ENCODE results near the gene SPAG4.

The SPAG4 gene

GRCh38 chr20:35644806-35645205 is 29.2 kb downstream of the SPAG4 start:
- DNase-seq (ENCODE audit: extremely low read depth, insufficient read length) = no peak
- Histone ChIP-seq H3K4me3 (replicated peaks; ENCODE audit: low read depth, low read length) (no peak overlapping the region), H3K36me3 (ENCODE audit: control insufficient read depth, insufficient read depth, low read length) (no peaks in the 10 kb centered on the region; the same call in 1 of the 2 replicates), H3K27me3 (replicated peaks; ENCODE audit: control insufficient read depth, insufficient read depth, low read length) (no peaks in the 10 kb centered on the region)
- TF ChIP-seq CTCF (IDR thresholded peaks at IDR 0.05; ENCODE audit: insufficient read depth, low read length, poor library complexity, severe bottlenecking) = no peak

GRCh38 chr20:35648836-35649235 is 33.2 kb downstream of the SPAG4 start:
- H3K36me3 ChIP-seq (ENCODE audit: control insufficient read depth, insufficient read depth, low read length) = peaks cover 5% of the 10 kb centered on the region
- H3K27me3 ChIP-seq (replicated peaks; ENCODE audit: control insufficient read depth, insufficient read depth, low read length) = no peaks in the 10 kb centered on the region
- TF ChIP-seq CTCF (IDR thresholded peaks at IDR 0.05; ENCODE audit: insufficient read depth, low read length, poor library complexity, severe bottlenecking) = no peak
- DNase-seq (ENCODE audit: extremely low read depth, insufficient read length) = no peak
- H3K4me3 ChIP-seq (replicated peaks; ENCODE audit: low read depth, low read length) = no peak overlapping the region

GRCh38 chr20:35650632-35651031 is 35.0 kb downstream of the SPAG4 start:
- no peak for DNase-seq (ENCODE audit: extremely low read depth, insufficient read length)
- no peak for TF ChIP-seq CTCF (IDR thresholded peaks at IDR 0.05; ENCODE audit: insufficient read depth, low read length, poor library complexity, severe bottlenecking)
- peaks cover 18% of the 10 kb centered on the region for H3K36me3 ChIP-seq (ENCODE audit: control insufficient read depth, insufficient read depth, low read length)
- H3K4me3 ChIP-seq (replicated peaks; ENCODE audit: low read depth, low read length) = no peak overlapping the region
- H3K27me3 ChIP-seq (replicated peaks; ENCODE audit: control insufficient read depth, insufficient read depth, low read length) = no peaks in the 10 kb centered on the region

- no peak for TF ChIP-seq CTCF (IDR thresholded peaks at IDR 0.05; ENCODE audit: insufficient read depth, low read length, poor library complexity, severe bottlenecking)
- no peak for DNase-seq (ENCODE audit: extremely low read depth, insufficient read length)
- peaks cover 18% of the 10 kb centered on the region for H3K36me3 ChIP-seq (ENCODE audit: control insufficient read depth, insufficient read depth, low read length)
Observed at GRCh38 chr20:35651958-35652357, 36.3 kb downstream of the SPAG4 start.

GRCh38 chr20:35652641-35653429 is 37.2 kb downstream of the SPAG4 start:
- no peak overlapping the region for H3K4me3 ChIP-seq (replicated peaks; ENCODE audit: low read depth, low read length)
- no peak for DNase-seq (ENCODE audit: extremely low read depth, insufficient read length)
- H3K27me3 ChIP-seq (replicated peaks; ENCODE audit: control insufficient read depth, insufficient read depth, low read length) = no peaks in the 10 kb centered on the region
- H3K36me3 ChIP-seq (ENCODE audit: control insufficient read depth, insufficient read depth, low read length) = peaks cover 18% of the 10 kb centered on the region
- no peak for TF ChIP-seq CTCF (IDR thresholded peaks at IDR 0.05; ENCODE audit: insufficient read depth, low read length, poor library complexity, severe bottlenecking)

More at GRCh38 chr20:35651958-35652357, 36.3 kb downstream of the SPAG4 start:
- H3K27me3 ChIP-seq (replicated peaks; ENCODE audit: control insufficient read depth, insufficient read depth, low read length) = no peaks in the 10 kb centered on the region
- H3K4me3 ChIP-seq (replicated peaks; ENCODE audit: low read depth, low read length) = no peak overlapping the region

GRCh38 chr20:35653430-35653734 is 37.8 kb downstream of the SPAG4 start:
- H3K36me3 ChIP-seq (ENCODE audit: control insufficient read depth, insufficient read depth, low read length) = peaks cover 18% of the 10 kb centered on the region

More at GRCh38 chr20:35653430-35653734, 37.8 kb downstream of the SPAG4 start:
- TF ChIP-seq CTCF (IDR thresholded peaks at IDR 0.05; ENCODE audit: insufficient read depth, low read length, poor library complexity, severe bottlenecking) = no peak
- DNase-seq (ENCODE audit: extremely low read depth, insufficient read length) = no peak
- Histone ChIP-seq H3K27me3 (replicated peaks; ENCODE audit: control insufficient read depth, insufficient read depth, low read length) (no peaks in the 10 kb centered on the region), H3K4me3 (replicated peaks; ENCODE audit: low read depth, low read length) (no peak overlapping the region)
